ENCODE measurements around the gene MAPKAPK2.

The MAPKAPK2 gene

DNA sequence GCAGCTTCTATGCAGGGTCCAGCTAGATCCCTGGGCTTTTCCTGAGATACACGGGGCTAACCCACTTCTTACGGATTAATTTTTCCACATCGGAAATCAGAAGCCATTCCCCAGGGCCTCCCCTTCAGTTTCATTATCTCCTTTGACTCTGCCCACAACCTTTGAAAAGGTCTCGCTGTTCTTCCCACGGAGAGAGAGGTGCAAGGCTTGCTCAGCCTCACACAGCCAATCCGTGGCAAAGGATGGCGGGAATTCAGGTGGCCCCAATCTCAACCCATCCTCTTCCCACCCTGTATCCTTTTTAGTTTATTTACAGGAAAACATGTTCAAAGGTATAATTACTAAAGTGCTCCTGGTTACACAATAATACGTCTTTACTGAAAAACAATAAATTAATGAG lies 702 bp upstream of the MAPKAPK2 start:
- Histone ChIP-seq H3K36me3 (ENCODE audit: insufficient read depth, low read length) (no peaks in the 10 kb centered on the region), H2AFZ (ENCODE audit: low read length) (no peak overlapping the region), H3K9ac (ENCODE audit: low read depth, low read length, poor library complexity, severe bottlenecking) (peak overlapping the region; percentile 42), H3K79me2 (ENCODE audit: insufficient read depth, low read length) (peaks cover 41% of the 10 kb centered on the region), H3K4me1 (ENCODE audit: insufficient read depth, low read length, poor library complexity, severe bottlenecking) (peaks cover 24% of the 10 kb centered on the region), H3K4me3 (ENCODE audit: low read length, poor library complexity, severe bottlenecking) (peak overlapping the region; percentile 92), H4K20me1 (ENCODE audit: insufficient read depth, low read length, poor library complexity, severe bottlenecking) (peaks cover 34% of the 10 kb centered on the region), H3F3A (ENCODE audit: low read depth) (no peaks in the 10 kb centered on the region), H3K27me3 (ENCODE audit: insufficient read depth, low read length, poor library complexity, severe bottlenecking) (peaks cover 3% of the 10 kb centered on the region), H3K4me2 (ENCODE audit: low read depth, low read length, poor library complexity, severe bottlenecking) (peak overlapping the region; percentile 89), H3K9me3 (ENCODE audit: insufficient read depth, low read depth, low read length) (no peaks in the 10 kb centered on the region), H3K9me2 (replicated peaks; ENCODE audit: low read depth, low read length) (no peaks in the 10 kb centered on the region)
- no peak for TF ChIP-seq EZH2phosphoT487 (IDR thresholded peaks at IDR 0.05; ENCODE audit: borderline replicate concordance)
- TF ChIP-seq, protein P1, sequence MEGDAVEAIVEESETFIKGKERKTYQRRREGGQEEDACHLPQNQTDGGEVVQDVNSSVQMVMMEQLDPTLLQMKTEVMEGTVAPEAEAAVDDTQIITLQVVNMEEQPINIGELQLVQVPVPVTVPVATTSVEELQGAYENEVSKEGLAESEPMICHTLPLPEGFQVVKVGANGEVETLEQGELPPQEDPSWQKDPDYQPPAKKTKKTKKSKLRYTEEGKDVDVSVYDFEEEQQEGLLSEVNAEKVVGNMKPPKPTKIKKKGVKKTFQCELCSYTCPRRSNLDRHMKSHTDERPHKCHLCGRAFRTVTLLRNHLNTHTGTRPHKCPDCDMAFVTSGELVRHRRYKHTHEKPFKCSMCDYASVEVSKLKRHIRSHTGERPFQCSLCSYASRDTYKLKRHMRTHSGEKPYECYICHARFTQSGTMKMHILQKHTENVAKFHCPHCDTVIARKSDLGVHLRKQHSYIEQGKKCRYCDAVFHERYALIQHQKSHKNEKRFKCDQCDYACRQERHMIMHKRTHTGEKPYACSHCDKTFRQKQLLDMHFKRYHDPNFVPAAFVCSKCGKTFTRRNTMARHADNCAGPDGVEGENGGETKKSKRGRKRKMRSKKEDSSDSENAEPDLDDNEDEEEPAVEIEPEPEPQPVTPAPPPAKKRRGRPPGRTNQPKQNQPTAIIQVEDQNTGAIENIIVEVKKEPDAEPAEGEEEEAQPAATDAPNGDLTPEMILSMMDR (conservative IDR thresholded peaks at IDR 0.05; ENCODE audit: low read length): no peak

DNA sequence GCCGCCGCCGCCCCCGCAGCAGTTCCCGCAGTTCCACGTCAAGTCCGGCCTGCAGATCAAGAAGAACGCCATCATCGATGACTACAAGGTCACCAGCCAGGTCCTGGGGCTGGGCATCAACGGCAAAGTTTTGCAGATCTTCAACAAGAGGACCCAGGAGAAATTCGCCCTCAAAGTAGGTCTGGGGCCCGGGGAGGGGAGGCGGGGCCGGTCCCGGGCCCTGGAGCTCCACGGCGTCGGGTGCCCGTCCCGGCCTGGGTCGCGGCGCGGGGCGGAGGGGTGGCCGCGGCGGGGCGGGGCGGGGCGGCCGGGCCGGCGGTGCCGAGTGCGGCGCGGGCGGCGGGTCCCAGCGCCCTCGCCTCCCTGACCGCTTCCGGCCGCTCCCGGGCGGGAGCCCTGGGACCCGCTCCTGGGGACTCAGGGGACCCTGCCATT lies 646 bp downstream of the MAPKAPK2 start:
- Histone ChIP-seq H3K79me2 (ENCODE audit: insufficient read depth, low read length) (peaks cover 54% of the 10 kb centered on the region), H3K9ac (ENCODE audit: low read depth, low read length, poor library complexity, severe bottlenecking) (peak overlapping the region; percentile 81), H3K36me3 (ENCODE audit: insufficient read depth, low read length) (no peaks in the 10 kb centered on the region), H3K27me3 (ENCODE audit: insufficient read depth, low read length, poor library complexity, severe bottlenecking) (peaks cover 3% of the 10 kb centered on the region), H3K4me3 (ENCODE audit: low read length, poor library complexity, severe bottlenecking) (peak overlapping the region; percentile 92), H3K4me2 (ENCODE audit: low read depth, low read length, poor library complexity, severe bottlenecking) (peak overlapping the region; percentile 79), H3F3A (ENCODE audit: low read depth) (no peaks in the 10 kb centered on the region), H3K9me3 (ENCODE audit: insufficient read depth, low read depth, low read length) (no peaks in the 10 kb centered on the region), H3K4me1 (ENCODE audit: insufficient read depth, low read length, poor library complexity, severe bottlenecking) (peaks cover 35% of the 10 kb centered on the region), H4K20me1 (ENCODE audit: insufficient read depth, low read length, poor library complexity, severe bottlenecking) (peaks cover 46% of the 10 kb centered on the region), H3K9me2 (replicated peaks; ENCODE audit: low read depth, low read length) (no peaks in the 10 kb centered on the region), H2AFZ (ENCODE audit: low read length) (peak overlapping the region; percentile 34; the same call in 1 of the 2 replicates)
- TF ChIP-seq, protein P1 (conservative IDR thresholded peaks at IDR 0.05; ENCODE audit: low read length): no peak
- no peak for TF ChIP-seq EZH2phosphoT487 (IDR thresholded peaks at IDR 0.05; ENCODE audit: borderline replicate concordance)

GRCh38 chr1:206685769-206686477 lies 1.2 kb downstream of the MAPKAPK2 start:
- H3K9me2 ChIP-seq (replicated peaks; ENCODE audit: low read depth, low read length): no peaks in the 10 kb centered on the region
- H3K79me2 ChIP-seq (ENCODE audit: insufficient read depth, low read length): peaks cover 60% of the 10 kb centered on the region
- H3K4me2 ChIP-seq (ENCODE audit: low read depth, low read length, poor library complexity, severe bottlenecking): peak overlapping the region; percentile 79
- H4K20me1 ChIP-seq (ENCODE audit: insufficient read depth, low read length, poor library complexity, severe bottlenecking): peaks cover 51% of the 10 kb centered on the region
- no peaks in the 10 kb centered on the region for H3K36me3 ChIP-seq (ENCODE audit: insufficient read depth, low read length)
- H3F3A ChIP-seq (ENCODE audit: low read depth): no peaks in the 10 kb centered on the region
- H3K4me1 ChIP-seq (ENCODE audit: insufficient read depth, low read length, poor library complexity, severe bottlenecking): peaks cover 40% of the 10 kb centered on the region
- H2AFZ ChIP-seq (ENCODE audit: low read length): peak overlapping the region; percentile 34
- H3K9ac ChIP-seq (ENCODE audit: low read depth, low read length, poor library complexity, severe bottlenecking): peak overlapping the region; percentile 81
- H3K27me3 ChIP-seq (ENCODE audit: insufficient read depth, low read length, poor library complexity, severe bottlenecking): peaks cover 3% of the 10 kb centered on the region
- no peaks in the 10 kb centered on the region for H3K9me3 ChIP-seq (ENCODE audit: insufficient read depth, low read depth, low read length)
- TF ChIP-seq, protein P1 (conservative IDR thresholded peaks at IDR 0.05; ENCODE audit: low read length): no peak
- TF ChIP-seq EZH2phosphoT487 (IDR thresholded peaks at IDR 0.05; ENCODE audit: borderline replicate concordance): no peak
- peak overlapping the region; percentile 92 for H3K4me3 ChIP-seq (ENCODE audit: low read length, poor library complexity, severe bottlenecking)

Data from Loucy (cell line).